Measurements from ENCODE around the gene RAPGEF1.

Gene RAPGEF1

GRCh38 chr9:131528886-131529505 is 210.9 kb downstream of the RAPGEF1 start:
- Histone ChIP-seq H3K4me3 (ENCODE audit: low read length) (no peak overlapping the region), H3F3A (ENCODE audit: insufficient read depth, low read length) (no peaks in the 10 kb centered on the region), H3K9me2 (replicated peaks; ENCODE audit: insufficient read depth, low read length) (no peaks in the 10 kb centered on the region), H3K4me1 (ENCODE audit: low read length) (peaks cover 11% of the 10 kb centered on the region; the same call in 1 of the 2 replicates), H3K9me3 (replicated peaks; ENCODE audit: insufficient read depth, low read length) (no peaks in the 10 kb centered on the region), H3K36me3 (replicated peaks; ENCODE audit: insufficient read depth, low read length) (no peaks in the 10 kb centered on the region; the same call in 1 of the 2 replicates), H3K27ac (ENCODE audit: low read length) (no peak overlapping the region), H2AFZ (ENCODE audit: low read length) (no peak overlapping the region), H4K20me1 (ENCODE audit: insufficient read depth, low read length) (no peaks in the 10 kb centered on the region), H3K27me3 (replicated peaks; ENCODE audit: insufficient read depth, low read length) (no peaks in the 10 kb centered on the region), H3K9ac (ENCODE audit: low read length) (no peak overlapping the region), H3K4me2 (ENCODE audit: low read depth, low read length) (no peak overlapping the region), H3K79me2 (ENCODE audit: low read length) (peaks cover 23% of the 10 kb centered on the region)
- no peak for DNase-seq
- no peak for TF ChIP-seq EZH2phosphoT487 (IDR thresholded peaks at IDR 0.05; ENCODE audit: low read length)
- no peak for TF ChIP-seq EZH2 (optimal IDR thresholded peaks at IDR 0.05; ENCODE audit: low read depth, low read length)
- TF ChIP-seq CTCF (IDR thresholded peaks at IDR 0.05; ENCODE audit: low read length) = no peak

GRCh38 chr9:131528186-131528585 is 211.7 kb downstream of the RAPGEF1 start:
- TF ChIP-seq EZH2phosphoT487 (IDR thresholded peaks at IDR 0.05; ENCODE audit: low read length) (no peak), CTCF (IDR thresholded peaks at IDR 0.05; ENCODE audit: low read length) (no peak), EZH2 (optimal IDR thresholded peaks at IDR 0.05; ENCODE audit: low read depth, low read length) (no peak)
- H3K36me3 ChIP-seq (replicated peaks; ENCODE audit: insufficient read depth, low read length) = no peaks in the 10 kb centered on the region; the same call in 1 of the 2 replicates
- peaks cover 23% of the 10 kb centered on the region for H3K79me2 ChIP-seq (ENCODE audit: low read length)
- H3K9me2 ChIP-seq (replicated peaks; ENCODE audit: insufficient read depth, low read length) = no peaks in the 10 kb centered on the region
- no peak overlapping the region for H3K9ac ChIP-seq (ENCODE audit: low read length)
- H4K20me1 ChIP-seq (ENCODE audit: insufficient read depth, low read length) = no peaks in the 10 kb centered on the region
- no peak overlapping the region for H2AFZ ChIP-seq (ENCODE audit: low read length)
- H3K4me2 ChIP-seq (ENCODE audit: low read depth, low read length) = no peak overlapping the region
- no peaks in the 10 kb centered on the region for H3F3A ChIP-seq (ENCODE audit: insufficient read depth, low read length)
- no peak overlapping the region for H3K27ac ChIP-seq (ENCODE audit: low read length)
- no peaks in the 10 kb centered on the region for H3K9me3 ChIP-seq (replicated peaks; ENCODE audit: insufficient read depth, low read length)
- H3K4me1 ChIP-seq (ENCODE audit: low read length) = peaks cover 11% of the 10 kb centered on the region; the same call in 1 of the 2 replicates
- H3K27me3 ChIP-seq (replicated peaks; ENCODE audit: insufficient read depth, low read length) = no peaks in the 10 kb centered on the region
- no peak for DNase-seq
- H3K4me3 ChIP-seq (ENCODE audit: low read length) = no peak overlapping the region
